IMR-90 (cell line): Measurements from ENCODE around the gene OGG1. TPM values are rescaled to one million over a fixed set of nuclear protein-coding genes. Genes with fewer than 3 reads are reported as not detected.

Experiments
- ATAC-seq: fragments of 200-7000 bp; cut with Tn5 transposase; 2 replicates; pipeline ENCODE4 v1.9.1; 2020; ENCODE audit warnings: low read depth, mild to moderate bottlenecking, moderate library complexity
- BruUV-seq: library from RNA; stranded (reverse); fragments of 400-500 nt; replicated peaks from 2 replicates; lab custom pipeline; 2021; lab: Mats Ljungman, UMichigan
- CTCF ChIA-PET: fragments of 300-600 bp; formaldehyde crosslinking; extraction: SDS; loops from one replicate; lab custom pipeline; 2021; ENCODE audit warnings: antibody characterized with exemption; lab: Yijun Ruan, JAX
- POLR2A ChIA-PET: fragments of 300-600 bp; sonication (Branson Sonifier 250); formaldehyde crosslinking; loops from one replicate; lab custom pipeline; 2022; ENCODE audit warnings: antibody characterized with exemption; ENCODE audit not compliant: unreplicated experiment; lab: Charles Lee
- DNase-seq: peaks from one replicate; pipeline ENCODE4 v3.0.0; 2013
- H2AFZ ChIP-seq: replicated peaks from 2 replicates; pipeline ENCODE3; 2013; ENCODE audit warnings: low read length, mild to moderate bottlenecking; ENCODE audit not compliant: poor library complexity
- H2AK5ac ChIP-seq: 2 replicates; pipeline ENCODE4 v1.6.1; 2013; ENCODE audit warnings: low read depth, low read length, inconsistent platforms
- H2AK9ac ChIP-seq: replicated peaks from 2 replicates; pipeline ENCODE3; 2013; ENCODE audit warnings: mild to moderate bottlenecking, low read depth, low read length, moderate library complexity; ENCODE audit not compliant: poor library complexity
- H2BK120ac ChIP-seq: 2 replicates; pipeline ENCODE4 v1.6.1; 2013; ENCODE audit warnings: low read depth, low read length, inconsistent platforms
- H2BK15ac ChIP-seq: 3 replicates; pipeline ENCODE4 v1.6.1; 2013; ENCODE audit warnings: low read depth, low read length, inconsistent platforms
- H2BK20ac ChIP-seq: 2 replicates; pipeline ENCODE4 v1.6.1; 2013; ENCODE audit warnings: low read depth, mild to moderate bottlenecking, inconsistent platforms, low read length, moderate library complexity
- H2BK5ac ChIP-seq: 2 replicates; pipeline ENCODE4 v1.6.1; 2013; ENCODE audit warnings: mild to moderate bottlenecking, low read depth, low read length, inconsistent platforms; ENCODE audit not compliant: poor library complexity, severe bottlenecking
- H3K14ac ChIP-seq: replicated peaks from 2 replicates; pipeline ENCODE4 v1.6.1; 2013; ENCODE audit warnings: low read depth, low read length, inconsistent platforms
- H3K18ac ChIP-seq: 2 replicates; pipeline ENCODE4 v1.6.1; 2013; ENCODE audit warnings: low read depth, low read length, control low read depth
- H3K23ac ChIP-seq: 2 replicates; pipeline ENCODE4 v1.6.1; 2013; ENCODE audit warnings: low read depth, low read length, inconsistent platforms
- H3K27ac ChIP-seq: 2 replicates; pipeline ENCODE4 v1.5.1; 2013; ENCODE audit warnings: mild to moderate bottlenecking, control low read depth, low read length; ENCODE audit not compliant: insufficient read depth
- H3K27me3 ChIP-seq: 2 replicates; pipeline ENCODE4 v1.6.1; 2013; ENCODE audit warnings: low read length; ENCODE audit not compliant: control insufficient read depth, insufficient read depth
- H3K36me3 ChIP-seq: 2 replicates; pipeline ENCODE4 v1.6.1; 2013; ENCODE audit warnings: low read length, mixed read lengths; ENCODE audit not compliant: control insufficient read depth, insufficient read depth
- H3K4ac ChIP-seq: 2 replicates; pipeline ENCODE4 v1.6.1; 2013; ENCODE audit warnings: low read depth, low read length, inconsistent platforms
- H3K4me1 ChIP-seq: 2 replicates; pipeline ENCODE4 v1.6.1; 2013; ENCODE audit warnings: low read length, mixed read lengths; ENCODE audit not compliant: control insufficient read depth, insufficient read depth
- H3K4me2 ChIP-seq: 2 replicates; pipeline ENCODE4 v1.6.1; 2013; ENCODE audit warnings: low read depth, mild to moderate bottlenecking, control low read depth, low read length, moderate library complexity
- H3K4me3 ChIP-seq: 2 replicates; pipeline ENCODE4 v1.5.1; 2013; ENCODE audit warnings: low read depth, mild to moderate bottlenecking, control low read depth, low read length, moderate library complexity; ENCODE audit not compliant: insufficient read depth
- H3K56ac ChIP-seq: 2 replicates; pipeline ENCODE4 v1.6.1; 2013; ENCODE audit warnings: low read length, inconsistent platforms; ENCODE audit not compliant: insufficient read depth; ENCODE audit errors: extremely low read depth
- H3K79me1 ChIP-seq, 2 experiments: 2 replicates each; pipeline ENCODE4 v1.6.1; 2013; ENCODE audit warnings: low read length in 2 of 2, inconsistent platforms in 1 of 2, low read depth in 1 of 2
- H3K9ac ChIP-seq: 2 replicates; pipeline ENCODE4 v1.6.1; 2013; ENCODE audit warnings: low read depth, low read length, control low read depth
- H3K9me1 ChIP-seq: 2 replicates; pipeline ENCODE4 v1.6.1; 2013; ENCODE audit warnings: low read length, inconsistent platforms; ENCODE audit not compliant: insufficient read depth
- H3K9me3 ChIP-seq: 2 replicates; pipeline ENCODE4 v1.6.1; 2013; ENCODE audit warnings: low read length; ENCODE audit not compliant: control insufficient read depth, insufficient read depth
- H4K20me1 ChIP-seq: 2 replicates; pipeline ENCODE4 v1.6.1; 2013; ENCODE audit warnings: low read length, inconsistent platforms; ENCODE audit not compliant: insufficient read depth
- H4K5ac ChIP-seq: 2 replicates; pipeline ENCODE4 v1.6.1; 2013; ENCODE audit warnings: mild to moderate bottlenecking, low read depth, low read length, control low read depth
- H4K8ac ChIP-seq, 2 experiments: 2 replicates each; pipeline ENCODE4 v1.6.1; 2013; ENCODE audit warnings: low read depth in 2 of 2, low read length in 2 of 2, control low read depth in 1 of 2, inconsistent platforms in 1 of 2
- H4K91ac ChIP-seq: 2 replicates; pipeline ENCODE4 v1.6.1; 2013; ENCODE audit warnings: low read depth, low read length, inconsistent platforms; ENCODE audit not compliant: insufficient read depth
- CEBPB ChIP-seq: IDR thresholded peaks from 2 replicates; pipeline ENCODE4 v1.6.1; 2012; ENCODE audit warnings: low read depth, low read length, improper control_type of control experiment
- MAZ ChIP-seq: IDR thresholded peaks from 2 replicates; pipeline ENCODE4 v1.6.1; 2012; ENCODE audit warnings: low read depth, mild to moderate bottlenecking, low read length, improper control_type of control experiment, moderate library complexity, borderline replicate concordance
- MXI1 ChIP-seq: IDR thresholded peaks from 2 replicates; pipeline ENCODE4 v1.6.1; 2012; ENCODE audit warnings: low read depth, mild to moderate bottlenecking, low read length, moderate library complexity, borderline replicate concordance
- RFX5 ChIP-seq: IDR thresholded peaks from 2 replicates; pipeline ENCODE4 v1.8.0; 2012; ENCODE audit warnings: low read depth, mild to moderate bottlenecking, low read length, moderate library complexity
- SMC3 ChIP-seq: fragments of 150-350 bp; IDR thresholded peaks from 2 replicates; pipeline ENCODE4 v1.6.1; 2016; ENCODE audit warnings: low read depth, mild to moderate bottlenecking, antibody characterized with exemption, low read length, moderate library complexity
- WGBS, 2 experiments: methylation state at CpG; one replicate each; pipeline versions ENCODE4 v1.1.5 to v1.1.7; 2013; ENCODE audit warnings: missing lambda C conversion rate in 2 of 2; ENCODE audit not compliant: insufficient read length in 1 of 2; ENCODE audit errors: extremely low coverage in 2 of 2; 5-methylcytosine and 5-hydroxymethylcytosine counted together
- dilution Hi-C: fragments of 300-500 bp; cut with HindIII; formaldehyde crosslinking; loops from one replicate; pipeline ENCODE4 v1.14.3; 2018; ENCODE audit warnings: low sequenced_read_pairs; ENCODE audit not compliant: unreplicated experiment
- in situ Hi-C: fragments of 300-500 bp; cut with MboI; formaldehyde crosslinking; loops from 3 replicates; pipeline ENCODE4 v1.14.3; 2019; ENCODE audit warnings: low sequenced_read_pairs, inconsistent platforms, mixed read lengths
- intact Hi-C: fragments of 100-400 bp; cut with micrococcal nuclease; formaldehyde crosslinking; loops from 2 replicates; pipeline ENCODE4 v1.10.0; 2022
- polyA plus RNA-seq, 3 experiments: library from polyadenylated mRNA; depleted of rRNA; stranded (reverse); fragments of >200 nt; gene quantifications; 2 replicates each; pipeline ENCODE4 v1.2.3, GENCODE V29; 2012; ENCODE audit warnings: low replicate concordance in 1 of 3
- total RNA-seq: library from RNA; depleted of rRNA; stranded (reverse); fragments of >200 nt; gene quantifications from 2 replicates; pipeline ENCODE4 v1.2.3, GENCODE V29; 2012

OGG1 gene
- total and polyA plus RNA-seq, 2 of the 4 experiments (the other 2 are of a cell fraction): 14.9 to 25.6 TPM

DNA sequence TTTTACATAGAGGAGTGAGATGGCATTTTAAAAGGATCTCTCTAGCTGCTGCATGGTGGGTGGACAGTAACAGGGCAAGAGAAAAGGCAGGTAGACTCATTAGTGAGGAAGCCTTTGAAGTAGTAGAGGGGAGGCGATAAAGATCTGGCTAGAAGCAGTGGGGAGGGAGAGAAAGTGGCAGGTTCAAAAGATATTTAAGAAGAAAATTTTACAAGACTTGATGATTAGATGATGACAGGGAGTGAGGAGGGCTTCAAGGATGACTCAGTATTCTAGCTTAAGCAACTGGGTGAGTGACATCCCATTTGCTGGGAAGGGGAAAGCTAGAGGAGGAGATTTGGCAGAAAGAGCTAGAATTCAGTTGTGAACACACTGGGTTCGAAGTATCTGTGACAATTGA, 22.0 kb upstream of the OGG1 start:
- intact Hi-C loops (no loop called here), dilution Hi-C loops (no loop called here), in situ Hi-C loops (no loop called here)
- no peak overlapping the region for H3K4me2 ChIP-seq
- peaks cover under 1% of the 10 kb centered on the region; the same call in 1 of the 2 replicates for H3K9me1 ChIP-seq
- H2BK15ac ChIP-seq: no peak overlapping the region
- CTCF ChIA-PET: no interaction called here
- no peak overlapping the region for H3K56ac ChIP-seq
- H2BK20ac ChIP-seq: no peak overlapping the region
- TF ChIP-seq CEBPB: peak; percentile 10; the same call in 1 of the 2 replicates
- no peak for TF ChIP-seq MAZ
- no peak for TF ChIP-seq MXI1
- TF ChIP-seq SMC3: no peak
- no peak for TF ChIP-seq RFX5
- no peaks in the 10 kb centered on the region for H3K36me3 ChIP-seq
- BruUV-seq: no TSS peak
- H3K9ac ChIP-seq: no peak overlapping the region
- no peak overlapping the region for H2AK9ac ChIP-seq
- no peak overlapping the region for H4K91ac ChIP-seq
- POLR2A ChIA-PET: no interaction called here
- WGBS, 2 experiments: 89% methylated on average over 1 of the region's 2 CpGs; no CpG with 5 or more reads in 1 of the 2 experiments
- no peak overlapping the region for H4K8ac ChIP-seq
- H4K20me1 ChIP-seq: peaks cover 8% of the 10 kb centered on the region
- H3K9me3 ChIP-seq: no peaks in the 10 kb centered on the region
- no peaks in the 10 kb centered on the region; the same call in 1 of the 2 replicates for H3K27me3 ChIP-seq
- H3K4ac ChIP-seq: no peak overlapping the region
- peak; percentile 47 for DNase-seq
- no peak overlapping the region for H3K18ac ChIP-seq
- no peak overlapping the region for H3K23ac ChIP-seq
- H2AK5ac ChIP-seq: no peak overlapping the region
- H4K5ac ChIP-seq: no peak overlapping the region
- no peak overlapping the region for H2BK120ac ChIP-seq
- ATAC-seq: no peak
- no peak overlapping the region for H3K27ac ChIP-seq
- H3K4me1 ChIP-seq: peaks cover 3% of the 10 kb centered on the region; the same call in 1 of the 2 replicates
- no peak overlapping the region for H3K14ac ChIP-seq
- no peak overlapping the region for H2AFZ ChIP-seq
- H3K4me3 ChIP-seq: no peak overlapping the region
- no peak overlapping the region for H2BK5ac ChIP-seq
- H3K79me1 ChIP-seq: peaks cover 0 to 5% of the 10 kb centered on the region in 2 experiments; a peak in 2 of 4 replicates
